Activated CD4-positive, alpha-beta T cell treated with anti-CD3 and anti-CD28 coated beads, Interleukin-2, amount 50 U/mL, for 48 hours (primary cell): ENCODE results near the gene CDH19.

Source experiments
- DNase-seq, 2 experiments: peaks; one replicate each; pipeline ENCODE4 v3.0.0-alpha.2; 2020

CDH19 gene

GRCh38 chr18:66603941-66604627 is at the start of gene CDH19:
Gene CDH19 (minus strand): TSS chr18:66604090. CDS start chr18:66572204, 31,886 bp downstream.
- no peak for DNase-seq

GRCh38 chr18:66647671-66648070 is 43.8 kb upstream of the CDH19 start:
- no peak for DNase-seq

GRCh38 chr18:66646609-66647008 is 42.7 kb upstream of the CDH19 start:
- DNase-seq: no peak

GRCh38 chr18:66645983-66646382 is 42.1 kb upstream of the CDH19 start:
- DNase-seq: no peak

GRCh38 chr18:66641056-66641455 is 37.2 kb upstream of the CDH19 start:
- no peak for DNase-seq

- DNase-seq: no peak
Observed at GRCh38 chr18:66640431-66640830, 36.5 kb upstream of the CDH19 start.

GRCh38 chr18:66638856-66639629 is 35.2 kb upstream of the CDH19 start:
- no peak for DNase-seq

GRCh38 chr18:66635342-66635741 is 31.5 kb upstream of the CDH19 start:
- no peak for DNase-seq

- no peak for DNase-seq
Observed at GRCh38 chr18:66632756-66633155, 28.9 kb upstream of the CDH19 start.

GRCh38 chr18:66630831-66631230 is 26.9 kb upstream of the CDH19 start:
- DNase-seq: no peak

- DNase-seq: no peak
Observed at GRCh38 chr18:66623821-66624220, 19.9 kb upstream of the CDH19 start.

- DNase-seq: no peak
Observed at GRCh38 chr18:66621816-66622576, 18.1 kb upstream of the CDH19 start.

- no peak for DNase-seq
Observed at GRCh38 chr18:66616523-66616983, 12.7 kb upstream of the CDH19 start.

GRCh38 chr18:66615176-66615575 is 11.3 kb upstream of the CDH19 start:
- no peak for DNase-seq

- no peak for DNase-seq
Observed at GRCh38 chr18:66607632-66608031, 3.7 kb upstream of the CDH19 start.

GRCh38 chr18:66601649-66602048 is 2.2 kb downstream of the CDH19 start:
- no peak for DNase-seq

GRCh38 chr18:66599190-66599589 is 4.7 kb downstream of the CDH19 start:
- no peak for DNase-seq

- DNase-seq: no peak
Observed at GRCh38 chr18:66587430-66587829, 16.5 kb downstream of the CDH19 start.

GRCh38 chr18:66582211-66582610 is 21.7 kb downstream of the CDH19 start:
- no peak for DNase-seq

GRCh38 chr18:66575263-66575662 is 28.6 kb downstream of the CDH19 start:
- DNase-seq: no peak

GRCh38 chr18:66571845-66572244 is 32.0 kb downstream of the CDH19 start:
- DNase-seq: no peak

GRCh38 chr18:66566616-66567015 is 37.3 kb downstream of the CDH19 start:
- no peak for DNase-seq

GRCh38 chr18:66564236-66564635 is 39.7 kb downstream of the CDH19 start:
- no peak for DNase-seq

- DNase-seq: no peak
Observed at GRCh38 chr18:66562279-66562678, 41.6 kb downstream of the CDH19 start.
